GM19372 (cell line): ENCODE measurements around the gene SSMEM1.
"Not testable (repeated sequence)": the region's sequence is repeated elsewhere in the genome, so short reads cannot be mapped to it uniquely, and the experiment has no call there.

Experiments
- ATAC-seq: cut with Tn5 transposase; IDR thresholded peaks from one replicate; pipeline ENCODE4 v1.9.1; 2021; ENCODE audit warnings: mild to moderate bottlenecking, low read depth, moderate library complexity; ENCODE audit not compliant: unreplicated experiment

Gene SSMEM1

GRCh38 chr7:130243486-130243885, 35.8 kb downstream of the SSMEM1 start:
- ATAC-seq = not testable (repeated sequence)

GRCh38 chr7:130246491-130246890, 38.8 kb downstream of the SSMEM1 start:
- not testable (repeated sequence) for ATAC-seq

- not testable (repeated sequence) for ATAC-seq
Observed at GRCh38 chr7:130248842-130249241, 41.2 kb downstream of the SSMEM1 start.

- not testable (repeated sequence) for ATAC-seq
Observed at GRCh38 chr7:130249626-130250025, 42.0 kb downstream of the SSMEM1 start.

GRCh38 chr7:130254555-130254954, 46.9 kb downstream of the SSMEM1 start:
- no peak for ATAC-seq

- no peak for ATAC-seq
Observed at GRCh38 chr7:130256704-130257103, 49.0 kb downstream of the SSMEM1 start.

- no peak for ATAC-seq
Observed at GRCh38 chr7:130258494-130259078, 50.9 kb downstream of the SSMEM1 start.

- no peak for ATAC-seq
Observed at GRCh38 chr7:130262448-130262847, 54.8 kb downstream of the SSMEM1 start.

- no peak for ATAC-seq
Observed at GRCh38 chr7:130263130-130263529, 55.5 kb downstream of the SSMEM1 start.
